HepG2 (cell line): Measurements from ENCODE around the gene SSNA1. TPM values are rescaled to one million over a fixed set of nuclear protein-coding genes. Genes with fewer than 3 reads are reported as not detected.

Experiments
- ARHGAP35 ChIP-seq: sonication (generic); formaldehyde crosslinking; IDR thresholded peaks from 2 replicates; pipeline ENCODE4 v1.9.0; 2022; ENCODE audit warnings: mild to moderate bottlenecking, inconsistent platforms, moderate library complexity, missing genetic modification reagents, borderline replicate concordance
- ARID4A ChIP-seq: sonication (generic); formaldehyde crosslinking; IDR thresholded peaks from 2 replicates; pipeline ENCODE4 v1.5.0; 2020; ENCODE audit warnings: mild to moderate bottlenecking, missing genetic modification reagents, borderline replicate concordance
- BRF2 ChIP-seq: sonication (generic); formaldehyde crosslinking; IDR thresholded peaks from 2 replicates; pipeline ENCODE4 v1.8.1; 2022; ENCODE audit warnings: mild to moderate bottlenecking, missing genetic modification reagents
- FOSL1 ChIP-seq: sonication (generic); formaldehyde crosslinking; IDR thresholded peaks from 2 replicates; pipeline ENCODE4 v1.9.0; 2021; ENCODE audit warnings: missing genetic modification reagents, borderline replicate concordance
- FOXA1 ChIP-seq, 2 experiments: fragments of 450-650 bp in 1 of 2; sonication (generic) in 1 of 2; formaldehyde crosslinking in 1 of 2; IDR thresholded peaks; 2 replicates each; pipeline versions ENCODE4 v1.4.0 to v1.6.1; 2016 to 2020; ENCODE audit warnings: missing genetic modification reagents in 1 of 2
- FOXK2 ChIP-seq: fragments of 450-650 bp; IDR thresholded peaks from 2 replicates; pipeline ENCODE4 v1.6.1; 2016
- KLF12 ChIP-seq: sonication (generic); formaldehyde crosslinking; IDR thresholded peaks from 2 replicates; pipeline ENCODE4 v1.4.0; 2020; ENCODE audit warnings: missing genetic modification reagents, borderline replicate concordance
- MBD4 ChIP-seq: IDR thresholded peaks from 2 replicates; pipeline ENCODE4 v1.6.1; 2012; ENCODE audit warnings: low read length, inconsistent platforms, borderline replicate concordance
- MIER3 ChIP-seq: IDR thresholded peaks from 2 replicates; pipeline ENCODE4 v1.6.1; 2016; ENCODE audit warnings: missing compliant biosample characterization, borderline replicate concordance
- MXD1 ChIP-seq: sonication (generic); formaldehyde crosslinking; IDR thresholded peaks from 2 replicates; pipeline ENCODE4 v1.4.0; 2020; ENCODE audit warnings: mild to moderate bottlenecking, missing genetic modification reagents
- MXD3 ChIP-seq: IDR thresholded peaks from 2 replicates; pipeline ENCODE4 v1.6.1; 2016; ENCODE audit warnings: mild to moderate bottlenecking, missing biosample characterization, missing genetic modification reagents
- RBFOX2 ChIP-seq: fragments of 200-400 bp; formaldehyde crosslinking; IDR thresholded peaks from 2 replicates; pipeline ENCODE4 v1.6.1; 2017; ENCODE audit warnings: low read depth, mild to moderate bottlenecking, low read length
- TIGD3 ChIP-seq: sonication (generic); formaldehyde crosslinking; IDR thresholded peaks from 2 replicates; pipeline ENCODE4 v1.5.1; 2020; ENCODE audit warnings: mild to moderate bottlenecking, missing genetic modification reagents, borderline replicate concordance
- ZHX1 ChIP-seq: sonication (generic); formaldehyde crosslinking; IDR thresholded peaks from 2 replicates; pipeline ENCODE4 v1.8.1; 2022; ENCODE audit warnings: low read depth, mild to moderate bottlenecking, missing genetic modification reagents
- ZIK1 ChIP-seq: sonication (generic); formaldehyde crosslinking; IDR thresholded peaks from 2 replicates; pipeline ENCODE4 v1.5.0; 2020; ENCODE audit warnings: mild to moderate bottlenecking, low read depth, missing genetic modification reagents, borderline replicate concordance
- ZMYM4 ChIP-seq: sonication (generic); formaldehyde crosslinking; IDR thresholded peaks from 2 replicates; pipeline ENCODE4 v1.8.1; 2023; ENCODE audit warnings: mild to moderate bottlenecking, missing genetic modification reagents
- ZNF530 ChIP-seq: sonication (generic); formaldehyde crosslinking; IDR thresholded peaks from 2 replicates; pipeline ENCODE4 v1.5.0; 2020; ENCODE audit warnings: low read depth, mild to moderate bottlenecking, missing genetic modification reagents
- ZNF713 ChIP-seq: sonication (generic); formaldehyde crosslinking; IDR thresholded peaks from 2 replicates; pipeline ENCODE4 v1.4.0; 2020; ENCODE audit warnings: mild to moderate bottlenecking, missing genetic modification reagents
- polyA plus RNA-seq, 8 experiments: library from polyadenylated mRNA; depleted of rRNA in 3 of 8; stranded (reverse) in 7 of 8; unstranded in 1 of 8; fragments of >200 nt; fragmentation: Illumina TruSeq in 4 of 8; extraction: Trizol in 4 of 8; gene quantifications; 2 replicates each; pipeline versions ENCODE4 v1.2.1 to v1.2.3, GENCODE V29; 2011 to 2016; ENCODE audit warnings: low read depth in 4 of 8, missing spikeins in 1 of 8, mixed read lengths in 1 of 8; ENCODE audit not compliant: insufficient read depth in 1 of 8
- total RNA-seq, 5 experiments: library from RNA; depleted of rRNA; stranded (reverse); fragments of >200 nt; fragmentation: Illumina TruSeq; extraction: Trizol; gene quantifications; 2 replicates each; pipeline ENCODE4 v1.2.3, GENCODE V29; 2016; ENCODE audit warnings: low read depth in 1 of 5

The SSNA1 gene
- total and polyA plus RNA-seq, 2 of the 13 experiments (the other 11 are each of a cell fraction or from before 2014, with no cell fraction given): 35.9 to 49.4 TPM

- TF ChIP-seq ARID4A (CRISPR knock-in tag) (peak; percentile 68; the same call in 1 of the 2 replicates), ZNF713 (CRISPR knock-in tag) (no peak), ZMYM4 (no peak), ZNF530 (no peak), FOXK2 (no peak), ZIK1 (no peak), RBFOX2 (no peak; the same call in 1 of the 2 replicates), MXD1 (no peak), MBD4 (no peak), FOSL1 (CRISPR knock-in tag) (peak; percentile 86), TIGD3 (no peak), BRF2 (CRISPR knock-in tag) (no peak), KLF12 (CRISPR knock-in tag) (no peak), MIER3 (CRISPR knock-in tag) (no peak), FOXA1 (IDR thresholded peaks at IDR 0.05) (no peak), FOXA1 (CRISPR knock-in tag; IDR thresholded peaks at IDR 0.05) (peak; percentile 88), MXD3 (CRISPR knock-in tag) (no peak), ARHGAP35 (CRISPR knock-in tag) (no peak; the same call in 1 of the 2 replicates), ZHX1 (CRISPR knock-in tag) (peak; percentile 64; the same call in 1 of the 2 replicates)
These were observed 30.3 kb downstream of the SSNA1 start (continued) for GRCh38 chr9:137218754-137219271.
